Inflammatory macrophage (primary cell): ENCODE measurements around the gene CIB4.

Experiments used
- DNase-seq, 2 donors: peaks; one replicate each; pipeline ENCODE4 v3.0.0-alpha.2; 2020 to 2022
- total RNA-seq, 18 experiments: gene quantifications; one replicate each; lab custom pipeline; 2026; ENCODE audit warnings: mixed read lengths in 6 of 18, inconsistent platforms in 2 of 18; lab: John Stamatoyannopoulos, UW

CIB4 gene
- total RNA-seq, result 0 reads per million in 18 experiments

GRCh38 chr2:26640781-26641564 is at the start of gene CIB4:
CIB4 (minus strand) TSS chr2:26641366; CDS start chr2:26641314, 52 bp downstream.
- DNase-seq, result no peak

DNA sequence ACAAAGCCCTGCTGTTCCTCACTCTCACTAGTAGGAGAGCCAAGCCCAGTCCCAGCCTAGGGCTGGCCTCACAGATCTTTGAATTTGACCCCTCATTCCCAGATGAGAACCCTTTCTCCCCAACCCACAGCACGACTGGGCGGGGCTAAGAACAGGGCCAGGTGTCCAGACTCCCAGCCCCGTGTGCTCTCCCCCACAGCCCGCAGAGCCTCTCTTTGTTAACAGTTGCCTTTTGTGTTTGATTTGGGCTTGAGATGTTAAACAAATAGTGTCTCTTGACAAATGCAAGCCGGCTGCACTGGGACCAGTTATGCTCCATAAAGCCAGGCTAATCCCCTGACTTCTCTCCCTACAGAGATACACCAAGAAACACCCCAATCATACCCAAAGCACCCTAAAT is 46.6 kb upstream of the CIB4 start:
- no peak for DNase-seq

- no peak for DNase-seq
These were observed 46.2 kb upstream of the CIB4 start for GRCh38 chr2:26687328-26687727.

DNA sequence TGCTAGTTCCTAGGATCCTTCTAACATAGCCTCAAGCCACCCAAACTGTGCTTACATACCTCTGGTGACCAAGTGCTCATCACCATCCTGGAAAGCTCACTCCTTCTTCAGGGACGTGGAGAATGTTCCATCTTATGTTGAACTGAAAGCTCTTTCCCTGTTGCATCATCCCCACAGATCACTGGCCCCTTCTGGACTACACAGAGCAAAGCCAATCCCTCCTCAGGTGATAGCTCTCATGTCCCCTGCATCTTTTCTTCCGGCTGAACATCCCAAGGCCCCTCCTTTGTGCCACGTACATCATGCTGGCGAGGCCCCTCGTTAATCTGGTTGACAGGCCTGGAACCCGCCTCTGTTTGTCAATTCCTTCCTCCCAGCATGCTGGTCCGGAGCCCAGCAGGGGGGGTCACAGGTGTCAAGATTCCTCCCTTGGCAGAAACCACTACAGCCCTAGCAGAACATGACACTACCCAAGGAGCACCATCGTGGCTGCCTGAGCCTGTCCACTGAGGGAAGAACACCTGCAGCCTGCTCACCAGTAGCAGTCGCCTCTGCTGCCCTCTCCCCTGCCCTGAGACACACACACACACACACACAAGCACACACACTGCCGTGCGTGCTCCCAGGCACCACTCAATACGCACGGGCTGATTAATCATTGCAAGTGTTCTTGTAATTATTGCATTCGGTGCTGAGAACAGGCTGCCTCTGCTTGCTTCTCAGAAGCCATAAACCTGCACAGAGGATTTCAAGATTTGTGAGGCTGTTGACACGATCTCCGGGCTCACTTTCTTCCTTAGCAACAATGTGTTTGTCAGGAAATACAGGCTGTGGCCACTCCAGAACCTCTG is 45.0 kb upstream of the CIB4 start:
- peak in 1 of 2 donors; percentile 12 for DNase-seq

- DNase-seq, result no peak
These were observed 44.2 kb upstream of the CIB4 start for GRCh38 chr2:26685341-26685740.

DNA sequence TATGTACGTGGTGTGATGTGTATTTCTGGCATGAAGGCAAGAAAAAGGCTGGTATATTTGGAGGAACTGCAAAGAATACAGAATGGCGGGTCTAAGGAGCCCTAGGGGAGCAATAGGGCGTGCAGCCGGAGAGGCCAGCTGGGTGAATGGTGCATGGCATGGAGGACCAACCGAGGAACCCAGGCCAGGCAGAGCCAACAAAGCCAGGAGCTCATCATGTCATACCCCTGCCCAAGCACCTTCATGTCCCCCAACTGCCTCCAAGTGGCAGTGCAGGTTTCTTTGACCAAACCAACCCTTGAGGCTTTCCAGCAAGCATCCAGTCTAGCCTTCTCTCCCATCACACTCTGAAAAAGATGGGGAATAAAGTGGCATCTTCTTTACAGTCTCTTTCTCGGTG is 42.4 kb upstream of the CIB4 start:
- no peak for DNase-seq

DNA sequence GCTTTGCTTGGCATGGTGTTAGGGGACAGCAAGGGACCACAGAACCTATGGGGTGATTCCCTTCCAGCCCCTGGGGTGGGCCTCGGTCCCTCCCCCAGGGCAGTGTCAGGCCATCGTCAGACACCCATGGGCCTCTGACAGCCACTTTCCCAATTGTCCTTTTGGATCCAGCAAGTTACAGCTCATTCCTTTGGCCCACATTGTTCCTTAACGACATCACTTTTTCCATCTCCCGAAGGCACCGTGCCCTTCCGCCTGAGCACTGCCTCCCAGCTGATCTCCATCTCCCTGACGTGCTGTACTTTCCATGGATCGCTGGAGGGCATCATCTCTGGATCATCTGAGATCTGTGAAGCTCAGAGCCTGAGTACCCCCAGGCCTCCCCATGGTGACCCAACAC is 41.0 kb upstream of the CIB4 start:
- DNase-seq, result no peak

- DNase-seq, result no peak
These were observed 40.5 kb upstream of the CIB4 start for GRCh38 chr2:26681656-26682055.

GRCh38 chr2:26679867-26680266 is 38.7 kb upstream of the CIB4 start:
- DNase-seq, result peak; percentile 75 to 81

DNA sequence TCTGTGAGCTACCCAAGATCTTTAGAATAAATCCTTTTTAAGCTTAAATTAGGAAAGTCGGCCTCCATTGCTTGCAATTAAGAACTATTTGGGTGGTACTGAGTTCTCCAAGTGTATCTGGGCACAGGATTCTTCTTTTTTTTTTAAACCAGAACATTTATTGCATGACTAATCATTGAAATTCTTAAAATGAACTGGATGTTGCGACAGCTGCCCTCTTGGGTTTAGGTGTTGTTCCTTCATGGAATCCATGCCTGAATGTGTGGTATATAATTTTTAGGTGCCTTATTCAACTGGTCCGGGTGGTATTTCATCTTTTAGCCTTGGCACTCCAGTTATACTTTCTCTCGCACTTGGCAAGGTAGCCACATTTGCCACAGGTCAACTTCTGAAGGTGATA is 36.9 kb upstream of the CIB4 start:
- no peak for DNase-seq

DNA sequence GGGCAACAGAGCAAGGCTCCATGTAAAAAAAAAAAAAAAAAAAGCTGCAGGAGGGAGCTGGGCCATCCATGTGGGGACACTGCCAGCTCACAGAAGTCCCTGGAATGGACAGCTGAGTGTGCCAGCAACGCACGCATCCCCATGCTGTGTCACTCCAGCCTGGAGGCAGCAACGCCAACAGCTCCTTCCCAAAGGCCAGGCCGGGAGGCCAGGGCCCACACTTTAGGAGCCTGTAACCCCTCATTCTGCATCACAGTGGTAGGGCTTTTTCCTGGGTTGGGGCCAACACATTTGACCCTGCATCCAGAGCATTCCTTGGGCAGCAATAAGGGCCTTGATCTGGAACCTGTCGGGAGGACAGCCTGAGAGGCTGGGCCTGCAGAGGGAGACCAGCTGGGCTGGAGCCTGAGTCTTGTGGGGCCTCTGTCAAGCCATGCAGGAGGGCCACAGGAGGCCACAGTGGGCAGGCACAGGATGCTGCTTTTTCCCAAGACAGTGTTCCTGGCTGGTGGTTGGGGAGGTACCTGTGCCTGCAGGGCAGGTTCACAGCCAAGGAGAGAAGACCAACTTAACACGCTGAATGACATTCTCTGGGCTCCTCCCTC is 34.6 kb upstream of the CIB4 start:
- no peak for DNase-seq

GRCh38 chr2:26674771-26675170 is 33.6 kb upstream of the CIB4 start:
- DNase-seq, result no peak

DNA sequence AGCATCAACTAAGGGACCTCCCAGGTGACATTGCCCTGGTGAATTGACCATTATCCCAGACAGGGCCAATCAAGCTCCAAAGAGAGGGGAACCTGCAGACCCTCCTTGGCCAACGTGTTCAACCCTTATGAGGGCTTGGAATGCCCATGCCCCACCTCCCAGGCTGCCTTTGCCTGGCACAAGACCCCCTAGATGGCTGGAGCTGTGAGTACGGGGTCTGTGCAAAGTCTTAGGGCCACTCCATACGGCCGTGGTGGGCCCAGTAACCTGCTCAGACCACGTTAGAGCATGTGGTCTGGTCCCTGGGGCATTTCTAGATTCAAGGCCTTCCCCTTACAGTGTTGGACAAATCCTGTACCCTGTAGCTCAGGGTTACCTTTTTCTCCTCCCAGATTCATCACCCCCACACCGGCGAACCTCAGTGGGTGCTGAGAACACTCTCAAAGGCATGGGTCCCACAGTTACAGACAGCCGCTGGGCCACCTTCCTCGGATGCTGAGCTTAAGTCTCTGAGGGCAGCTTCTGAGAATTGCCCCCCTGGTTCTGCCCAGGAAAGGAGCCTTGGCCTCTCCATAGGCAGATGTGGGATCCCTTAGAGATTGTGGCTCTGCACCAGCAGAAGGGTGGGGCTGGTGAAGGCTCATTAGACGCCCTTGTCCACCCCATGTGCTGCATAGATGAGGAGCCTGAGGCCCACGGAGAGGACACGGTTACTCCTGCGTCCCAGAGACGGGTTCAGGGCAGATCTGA is 33.0 kb upstream of the CIB4 start:
- DNase-seq, result no peak

DNA sequence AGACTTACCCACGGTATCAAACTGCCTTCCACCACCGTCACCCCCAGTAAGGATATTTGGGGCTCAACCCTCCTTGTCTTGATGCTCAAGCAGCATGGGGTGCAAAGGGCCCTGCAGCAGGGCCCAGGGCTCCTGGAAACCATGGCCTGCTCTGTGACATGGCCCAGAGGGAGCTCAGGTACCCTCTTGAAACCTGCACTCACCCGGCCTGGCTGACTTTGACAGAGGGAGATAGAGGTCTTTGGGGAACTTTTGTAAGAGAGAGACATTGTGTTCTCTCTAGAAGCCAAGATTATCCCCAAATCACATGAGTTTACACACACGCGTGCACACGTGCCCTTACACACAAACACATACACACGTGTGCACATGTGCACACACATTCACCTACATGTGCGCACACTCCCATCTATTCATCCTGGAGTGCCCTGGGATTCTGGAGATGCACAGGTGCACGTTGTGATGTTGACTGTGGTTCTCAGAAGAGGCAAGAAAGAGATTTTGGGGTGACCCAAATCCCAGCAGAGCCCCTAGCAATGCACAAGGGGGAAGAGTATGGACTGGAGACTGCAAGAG is 31.7 kb upstream of the CIB4 start:
- DNase-seq, result no peak

- DNase-seq, result no peak
These were observed 31.1 kb upstream of the CIB4 start for GRCh38 chr2:26672112-26672817.

DNA sequence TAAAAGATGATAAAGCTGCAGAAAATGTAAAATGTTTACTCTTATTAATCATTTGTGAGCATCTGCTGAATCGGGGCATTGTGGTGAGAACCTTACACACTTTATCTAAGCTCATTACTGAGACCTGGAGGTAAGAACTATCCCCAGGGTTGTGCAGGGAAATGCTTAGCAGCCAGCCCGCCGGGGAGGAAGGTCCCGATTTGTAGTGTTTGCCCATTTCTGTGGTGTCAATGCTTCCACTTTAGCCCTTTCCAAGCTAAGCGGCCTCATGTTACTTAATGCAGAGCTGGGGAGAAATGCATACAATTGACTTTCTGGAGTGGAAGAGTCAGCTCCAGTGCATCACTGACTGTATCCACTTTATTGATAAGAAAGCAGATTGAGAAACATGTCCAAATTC is 30.5 kb upstream of the CIB4 start:
- DNase-seq, result no peak

- DNase-seq, result no peak
These were observed 29.8 kb upstream of the CIB4 start for GRCh38 chr2:26670931-26671460.

DNA sequence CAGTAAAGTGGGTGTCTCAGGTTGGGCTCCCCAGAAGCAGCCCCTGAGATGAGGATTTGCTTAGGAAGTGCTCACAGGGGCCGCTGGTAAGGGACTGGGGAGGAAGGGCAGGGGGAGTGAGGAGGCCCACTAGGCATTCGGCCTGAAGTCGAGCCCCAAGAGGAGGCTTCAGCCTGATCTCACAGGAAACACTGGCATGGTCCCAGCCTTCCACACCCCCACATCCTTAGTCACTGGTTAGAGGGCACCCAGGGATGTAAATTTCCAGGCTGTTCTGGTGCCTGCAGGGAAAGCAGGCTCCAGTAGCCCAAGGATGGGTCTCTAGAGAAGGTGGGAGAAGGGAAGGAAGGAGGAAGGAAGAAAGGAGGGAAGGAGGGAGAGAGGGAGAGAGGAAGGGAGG is 29.0 kb upstream of the CIB4 start:
- DNase-seq, result no peak

DNA sequence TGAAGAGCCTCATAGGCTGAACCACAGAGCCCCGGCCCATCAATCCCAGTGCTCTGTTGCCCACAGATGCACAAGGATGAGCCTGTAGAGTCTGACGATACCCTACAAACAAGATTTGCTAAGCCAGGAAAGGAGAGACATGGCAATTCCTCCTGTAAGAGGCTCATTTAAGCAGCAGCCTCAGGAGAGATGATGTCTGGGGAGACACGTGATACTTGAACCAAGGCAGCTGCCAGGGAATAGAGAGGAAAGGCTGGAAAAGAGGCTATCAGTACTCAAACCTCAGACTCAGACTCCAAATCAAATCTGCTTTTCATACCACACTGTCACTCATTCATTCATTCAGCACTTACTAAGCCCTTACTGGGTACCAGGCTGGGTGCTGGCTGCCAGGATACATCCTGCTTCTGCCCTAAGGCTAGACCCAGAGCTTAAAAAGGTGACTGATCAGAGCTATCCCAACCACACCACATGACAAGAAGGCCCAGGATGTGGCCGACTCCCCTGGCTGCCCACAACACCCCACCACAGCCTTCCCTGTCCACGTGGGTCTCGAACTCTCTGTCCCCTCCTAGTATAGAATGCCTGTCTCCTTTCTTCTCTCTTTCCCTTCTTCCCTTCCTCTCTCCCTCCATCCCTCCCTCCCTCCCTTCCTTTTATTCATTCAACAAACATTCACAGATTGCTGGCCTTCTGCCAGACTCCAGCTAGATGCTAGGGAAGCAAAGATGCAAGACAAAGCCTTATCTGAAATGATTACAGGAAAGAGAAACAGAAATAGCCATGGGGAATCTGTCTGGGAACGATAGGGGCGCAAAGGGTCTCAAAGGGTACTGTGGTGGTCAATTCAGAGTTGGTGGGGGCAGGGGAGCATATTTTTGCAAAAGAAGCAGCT is 27.9 kb upstream of the CIB4 start:
- DNase-seq, result no peak

- no peak for DNase-seq
These were observed 26.9 kb upstream of the CIB4 start for GRCh38 chr2:26668041-26668440.
